ACC112 (cell line): ENCODE data around the gene DISC1.

Source experiments
- H2AFZ ChIP-seq: fragments of 200-600 bp; sonication (generic); one replicate; pipeline ENCODE4 v1.6.0; 2017; ENCODE audit warnings: antibody characterized with exemption, low read length; ENCODE audit not compliant: unreplicated experiment
- H3K27ac ChIP-seq: fragments of 200-600 bp; sonication (generic); 2 replicates; pipeline ENCODE4 v1.5.1; 2014; ENCODE audit warnings: low read depth, mild to moderate bottlenecking, antibody characterized with exemption, low read length, moderate library complexity
- H3K27me3 ChIP-seq: fragments of 200-600 bp; sonication (generic); 2 replicates; pipeline ENCODE4 v1.6.1; 2014; ENCODE audit warnings: mild to moderate bottlenecking, antibody characterized with exemption, low read length, moderate library complexity, mixed read lengths; ENCODE audit not compliant: insufficient read depth
- H3K36me3 ChIP-seq: fragments of 200-600 bp; sonication (generic); 2 replicates; pipeline ENCODE4 v1.6.1; 2016; ENCODE audit warnings: mild to moderate bottlenecking, antibody characterized with exemption, low read length, moderate library complexity, mixed read lengths; ENCODE audit not compliant: insufficient read depth
- H3K4me1 ChIP-seq: fragments of 200-600 bp; sonication (generic); one replicate; pipeline ENCODE4 v1.6.1; 2016; ENCODE audit warnings: low read length, mixed read lengths; ENCODE audit not compliant: insufficient read depth, unreplicated experiment, control insufficient read depth
- H3K4me3 ChIP-seq: fragments of 200-600 bp; sonication (generic); 2 replicates; pipeline ENCODE4 v1.5.1; 2014; ENCODE audit warnings: mild to moderate bottlenecking, low read depth, low read length
- H3K79me2 ChIP-seq: fragments of 200-600 bp; sonication (generic); one replicate; pipeline ENCODE4 v1.6.0; 2016; ENCODE audit warnings: low read length; ENCODE audit not compliant: control insufficient read depth, unreplicated experiment, insufficient read depth

DISC1 gene

GRCh38 chr1:231605149-231606100 is 21.2 kb upstream of the DISC1 start:
- Histone ChIP-seq H3K4me3 (no peak overlapping the region), H3K27me3 (no peaks in the 10 kb centered on the region), H3K36me3 (no peaks in the 10 kb centered on the region), H3K27ac (no peak overlapping the region), H2AFZ (no peak overlapping the region), H3K4me1 (peaks cover 14% of the 10 kb centered on the region), H3K79me2 (no peaks in the 10 kb centered on the region)

- Histone ChIP-seq H3K4me1 (peaks cover 7% of the 10 kb centered on the region), H3K36me3 (no peaks in the 10 kb centered on the region), H2AFZ (no peak overlapping the region), H3K27me3 (peaks cover 12% of the 10 kb centered on the region; the same call in 1 of the 2 replicates), H3K4me3 (no peak overlapping the region), H3K79me2 (no peaks in the 10 kb centered on the region), H3K27ac (no peak overlapping the region)
These were observed 19.9 kb upstream of the DISC1 start for GRCh38 chr1:231606712-231607111.

- H2AFZ ChIP-seq, result no peak overlapping the region
- H3K79me2 ChIP-seq, result no peaks in the 10 kb centered on the region
- H3K36me3 ChIP-seq, result no peaks in the 10 kb centered on the region
- H3K27ac ChIP-seq, result no peak overlapping the region
- no peaks in the 10 kb centered on the region for H3K4me1 ChIP-seq
- H3K4me3 ChIP-seq, result no peak overlapping the region
- peaks cover 45% of the 10 kb centered on the region for H3K27me3 ChIP-seq
These were observed 16.2 kb upstream of the DISC1 start for GRCh38 chr1:231610388-231610787.

GRCh38 chr1:231611111-231611510 is 15.5 kb upstream of the DISC1 start:
- Histone ChIP-seq H3K27ac (no peak overlapping the region), H2AFZ (no peak overlapping the region), H3K79me2 (no peaks in the 10 kb centered on the region), H3K27me3 (peaks cover 48% of the 10 kb centered on the region), H3K36me3 (no peaks in the 10 kb centered on the region), H3K4me1 (no peaks in the 10 kb centered on the region), H3K4me3 (no peak overlapping the region)

DNA sequence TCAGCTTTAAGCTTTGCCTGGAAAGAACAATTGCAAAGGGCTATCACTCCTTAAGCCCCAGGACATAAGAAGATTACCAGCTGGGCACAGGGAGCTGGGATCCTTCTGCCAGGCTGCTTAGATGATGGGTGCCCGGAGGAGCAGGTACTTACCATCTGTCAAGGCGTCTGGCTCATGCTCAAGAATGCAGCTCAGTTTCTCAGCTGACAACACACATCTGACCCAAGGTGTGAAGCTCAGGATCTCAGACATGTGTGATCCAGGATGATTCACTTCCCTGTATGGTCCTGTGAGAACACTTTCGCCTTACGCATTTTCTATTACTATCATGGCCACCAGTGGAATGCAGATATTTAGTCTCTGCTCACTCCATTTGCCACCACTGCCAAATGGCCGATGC is 14.7 kb upstream of the DISC1 start:
- Histone ChIP-seq H3K27ac (no peak overlapping the region), H3K4me1 (no peaks in the 10 kb centered on the region), H2AFZ (no peak overlapping the region)

GRCh38 chr1:231612393-231613089 is 14.0 kb upstream of the DISC1 start:
- Histone ChIP-seq H3K4me1 (no peaks in the 10 kb centered on the region), H3K36me3 (no peaks in the 10 kb centered on the region), H2AFZ (no peak overlapping the region), H3K79me2 (no peaks in the 10 kb centered on the region), H3K27ac (no peak overlapping the region), H3K27me3 (peaks cover 58% of the 10 kb centered on the region), H3K4me3 (no peak overlapping the region)

More for the DNA sequence above, 14.7 kb upstream of the DISC1 start:
- H3K79me2 ChIP-seq, result no peaks in the 10 kb centered on the region
- H3K36me3 ChIP-seq, result no peaks in the 10 kb centered on the region
- no peak overlapping the region for H3K4me3 ChIP-seq
- H3K27me3 ChIP-seq, result peaks cover 56% of the 10 kb centered on the region

- no peak overlapping the region for H2AFZ ChIP-seq
These were observed 12.9 kb upstream of the DISC1 start for GRCh38 chr1:231613419-231614349.

DNA sequence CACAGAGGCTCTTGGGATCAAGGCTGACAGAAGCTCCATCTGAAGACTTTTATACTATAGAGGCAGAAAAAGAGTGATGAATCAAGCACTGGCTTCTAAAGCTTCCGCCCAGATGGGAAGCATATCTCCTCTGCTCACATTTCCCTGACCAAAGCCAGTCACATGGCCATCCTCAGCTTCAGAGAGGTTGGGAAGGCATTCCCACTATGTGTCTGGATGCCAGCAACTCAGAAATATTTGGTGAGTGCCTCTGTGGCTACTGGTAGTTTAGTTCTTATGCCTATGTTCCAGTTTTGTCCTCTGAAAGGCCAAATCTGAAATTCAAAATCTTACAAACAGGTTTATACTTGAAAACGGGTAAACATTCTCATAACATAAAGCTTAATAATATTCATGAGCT is 9.9 kb upstream of the DISC1 start:
- Histone ChIP-seq H3K36me3 (no peaks in the 10 kb centered on the region), H3K27ac (no peak overlapping the region), H3K79me2 (no peaks in the 10 kb centered on the region), H2AFZ (no peak overlapping the region), H3K27me3 (peaks cover 78% of the 10 kb centered on the region), H3K4me3 (no peak overlapping the region), H3K4me1 (no peaks in the 10 kb centered on the region)

More at GRCh38 chr1:231613419-231614349, 12.9 kb upstream of the DISC1 start:
- H3K36me3 ChIP-seq, result no peaks in the 10 kb centered on the region
- no peak overlapping the region for H3K4me3 ChIP-seq
- peaks cover 65% of the 10 kb centered on the region for H3K27me3 ChIP-seq
- H3K27ac ChIP-seq, result no peak overlapping the region
- H3K79me2 ChIP-seq, result no peaks in the 10 kb centered on the region
- H3K4me1 ChIP-seq, result no peaks in the 10 kb centered on the region

GRCh38 chr1:231618609-231619256 is 7.9 kb upstream of the DISC1 start:
- peaks cover 76% of the 10 kb centered on the region for H3K27me3 ChIP-seq

GRCh38 chr1:231619257-231619634 is 7.3 kb upstream of the DISC1 start:
- no peak overlapping the region for H2AFZ ChIP-seq
- no peaks in the 10 kb centered on the region for H3K79me2 ChIP-seq
- no peaks in the 10 kb centered on the region for H3K36me3 ChIP-seq
- H3K27ac ChIP-seq, result no peak overlapping the region
- peaks cover 71% of the 10 kb centered on the region for H3K27me3 ChIP-seq
- no peaks in the 10 kb centered on the region for H3K4me1 ChIP-seq
- H3K4me3 ChIP-seq, result no peak overlapping the region

More at GRCh38 chr1:231618609-231619256, 7.9 kb upstream of the DISC1 start:
- Histone ChIP-seq H3K4me3 (no peak overlapping the region), H3K36me3 (no peaks in the 10 kb centered on the region), H3K4me1 (no peaks in the 10 kb centered on the region), H3K27ac (no peak overlapping the region), H2AFZ (no peak overlapping the region), H3K79me2 (no peaks in the 10 kb centered on the region)
